Heart left ventricle (tissue), 16 donors: Measurements from ENCODE around the gene CCDC92. TPM values are rescaled to one million over a fixed set of nuclear protein-coding genes. Genes with fewer than 3 reads are reported as not detected.

Experiments used
- ATAC-seq, 4 donors: fragments of 200-7000 bp; cut with Tn5 transposase; one replicate each; pipeline ENCODE4 v1.9.1; 2020 to 2022; ENCODE audit warnings: moderate library complexity in 4 of 4, mild to moderate bottlenecking in 3 of 4, moderate number of reproducible peaks in 1 of 4
- DNase-seq, 5 donors: peaks; one replicate each; pipeline ENCODE4 v3.0.0-alpha.2; 2020
- H3K27ac ChIP-seq, 12 donors: fragments of 200-600 bp; sonication (generic) in 4 of 12; one replicate each; pipeline versions ENCODE4 v1.5.0 to v1.8.0; 2016 to 2022; ENCODE audit warnings: mild to moderate bottlenecking in 2 of 12
- H3K27me3 ChIP-seq, 9 donors: fragments of 200-600 bp; sonication (generic) in 2 of 9; one replicate each; pipeline versions ENCODE4 v1.5.1 to v1.8.0; 2016 to 2022; ENCODE audit warnings: mild to moderate bottlenecking in 3 of 9
- H3K36me3 ChIP-seq, 9 donors: fragments of 200-600 bp; sonication (generic) in 2 of 9; one replicate each; pipeline versions ENCODE4 v1.5.0 to v1.8.0; 2018 to 2022; ENCODE audit warnings: mild to moderate bottlenecking in 2 of 9
- H3K4me1 ChIP-seq, 12 donors: fragments of 200-600 bp; sonication (generic) in 4 of 12; one replicate each; pipeline versions ENCODE4 v1.5.0 to v1.8.0; 2016 to 2022; ENCODE audit warnings: mild to moderate bottlenecking in 3 of 12
- H3K4me3 ChIP-seq, 12 donors: fragments of 200-600 bp; sonication (generic) in 4 of 12; one replicate each; pipeline versions ENCODE4 v1.5.0 to v1.8.0; 2017 to 2022; ENCODE audit warnings: mild to moderate bottlenecking in 9 of 12, moderate library complexity in 4 of 12
- H3K9me3 ChIP-seq, 12 donors: fragments of 200-600 bp; sonication (generic) in 4 of 12; one replicate each; pipeline versions ENCODE4 v1.5.0 to v1.8.0; 2016 to 2022; ENCODE audit warnings: mild to moderate bottlenecking in 1 of 12
- POLR2A ChIP-seq, 2 donors: fragments of 450-650 bp; IDR thresholded peaks; one replicate each; pipeline ENCODE4 v1.6.1; 2017; ENCODE audit warnings: antibody characterized with exemption in 2 of 2, mild to moderate bottlenecking in 2 of 2, moderate library complexity in 2 of 2
- WGBS, 4 donors: extraction: QIAGEN DNeasy Blood & Tissue Kit in 2 of 4; methylation state at CpG; one replicate each; pipeline versions ENCODE4 v1.1.5 to v1.1.7; 2013 to 2018; 5-methylcytosine and 5-hydroxymethylcytosine counted together
- intact Hi-C, 10 donors: fragments of 100-400 bp; cut with DNase I; formaldehyde crosslinking; loops; one replicate each; pipeline versions ENCODE4 v1.11.1 to v1.14.2; 2022
- polyA plus RNA-seq, 2 donors: library from polyadenylated mRNA; stranded (reverse); fragments of 200-250 nt; gene quantifications; one replicate each; pipeline ENCODE4 v1.2.3, GENCODE V29; 2013
- total RNA-seq, 9 donors: library from RNA; depleted of rRNA in 2 of 9; stranded (reverse); fragments of >200 nt in 2 of 9; fragmentation: NEBNext Ultra II Directional in 3 of 9; extraction: Animal tissue kit (Norgen Biotek cat#: 25700) in 3 of 9; gene quantifications; one replicate each; pipeline versions ENCODE4 v1.1.0 to v1.2.4, GENCODE V29; 2016 to 2023
- TF ChIP-seq, protein P1 (sequence below), 12 donors: fragments of 200-600 bp; sonication (generic) in 4 of 12; IDR thresholded peaks; one replicate each; pipeline versions ENCODE4 v1.5.0 to v1.8.0; 2018 to 2022; ENCODE audit warnings: antibody characterized with exemption in 12 of 12, mild to moderate bottlenecking in 5 of 12
- donor health status: ischemic (EF 13 %, LVEDD 7.1; RV severe dilation, severe dysfunction).
- donor health status: healthy with polysubstance abuse.
- donor health status: DM: no; HTN: yes; CAD: no.
- donor health status: DM: no; HTN: no; CAD: no.
- donor health status: ischemic (EF 25% LVEDD 6.9; RV normal size, moderate dysfunction).
- donor health status: ischemic (EF 25% LVEDD 5.7; RV mildly dilated, moderate dysfunction).
- donor health status: healthy.
- donor health status: DM: yes; HTN: yes; CAD: no.
- donor health status: ischemic (EF 35%, LVEDD 5.7; RV mildly dilated, moderate dysfunction).
- donor health status: nonischemic (EF 11% LVEDD 7.7; RV severe dilation, severe dysfunction).
- donor health status: DM: yes; HTN: yes; CAD: no.
- donor health status: PGD.
- donor health status: ischemic (EF 29% LVEDD 5.4; RV normal size, mild dysfunction).
- donor health status: nonischemic (EF 23%, LVEDD 6.1; RV moderate dilation, normal function).

The CCDC92 gene
- total and polyA plus RNA-seq, 11 donors = 37.8 to 86.1 (median 58.1) TPM

DNA sequence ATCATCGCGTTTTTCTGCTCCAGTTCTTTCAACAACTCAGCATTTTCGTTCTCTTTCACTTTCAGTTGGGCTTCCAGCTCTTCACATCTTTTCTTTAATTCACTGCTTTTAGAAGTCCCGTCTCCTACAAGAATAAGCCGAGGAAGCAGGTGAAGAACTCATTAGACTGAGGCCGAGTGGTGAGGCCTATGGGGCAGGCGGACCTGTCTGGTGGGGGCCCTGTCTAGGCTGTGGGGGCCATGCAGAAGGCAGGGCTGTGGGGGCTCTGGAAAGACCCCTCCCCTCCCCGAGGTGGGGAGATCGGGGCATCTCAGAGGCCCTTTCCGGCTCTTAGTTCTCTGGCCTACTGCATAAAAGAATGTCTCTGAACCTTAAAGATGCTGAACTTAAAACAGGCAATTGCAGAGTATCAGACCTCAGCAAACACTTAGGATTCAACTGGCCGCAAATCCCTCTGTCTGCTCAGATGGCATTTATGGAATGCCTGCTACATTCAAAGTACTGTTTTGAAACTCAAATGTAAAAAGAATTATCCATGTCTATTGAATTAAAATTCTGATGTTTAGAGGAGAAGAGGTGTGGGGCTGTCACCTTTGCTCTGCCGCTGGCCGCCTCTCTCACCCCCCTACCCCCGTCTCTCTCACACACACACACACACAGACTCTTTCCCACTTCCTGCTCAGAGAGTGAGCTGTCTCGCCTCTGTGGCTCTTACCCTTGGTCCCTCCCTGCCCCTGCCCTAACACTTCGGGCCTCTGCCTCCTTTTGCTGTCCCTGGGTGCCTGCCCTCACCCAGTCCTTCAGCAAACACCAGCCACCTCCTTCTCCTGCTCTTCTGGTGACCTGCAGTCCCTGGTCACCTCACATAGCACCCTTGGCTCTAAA, 34.7 kb downstream of the CCDC92 start:
- intact Hi-C loops = no loop called here
- WGBS, 4 donors = 81 to 93% (median 87%) methylated on average over 16 of the region's 16 CpGs
- ATAC-seq (no peak), DNase-seq (no peak)
- peaks cover 0 to 72% (median 58%) of the 10 kb centered on the region in 9 donors for H3K36me3 ChIP-seq
- H3K27me3 ChIP-seq = no peaks in the 10 kb centered on the region
- H3K4me1 ChIP-seq = peaks cover 0 to 17% (median 0%) of the 10 kb centered on the region in 12 donors
- peak overlapping the region in 1 of 12 donors; percentile 64 for H3K27ac ChIP-seq
- H3K4me3 ChIP-seq = peak overlapping the region in 1 of 12 donors; percentile 37
- no peak for TF ChIP-seq POLR2A (IDR thresholded peaks at IDR 0.05)
- TF ChIP-seq, protein P1, sequence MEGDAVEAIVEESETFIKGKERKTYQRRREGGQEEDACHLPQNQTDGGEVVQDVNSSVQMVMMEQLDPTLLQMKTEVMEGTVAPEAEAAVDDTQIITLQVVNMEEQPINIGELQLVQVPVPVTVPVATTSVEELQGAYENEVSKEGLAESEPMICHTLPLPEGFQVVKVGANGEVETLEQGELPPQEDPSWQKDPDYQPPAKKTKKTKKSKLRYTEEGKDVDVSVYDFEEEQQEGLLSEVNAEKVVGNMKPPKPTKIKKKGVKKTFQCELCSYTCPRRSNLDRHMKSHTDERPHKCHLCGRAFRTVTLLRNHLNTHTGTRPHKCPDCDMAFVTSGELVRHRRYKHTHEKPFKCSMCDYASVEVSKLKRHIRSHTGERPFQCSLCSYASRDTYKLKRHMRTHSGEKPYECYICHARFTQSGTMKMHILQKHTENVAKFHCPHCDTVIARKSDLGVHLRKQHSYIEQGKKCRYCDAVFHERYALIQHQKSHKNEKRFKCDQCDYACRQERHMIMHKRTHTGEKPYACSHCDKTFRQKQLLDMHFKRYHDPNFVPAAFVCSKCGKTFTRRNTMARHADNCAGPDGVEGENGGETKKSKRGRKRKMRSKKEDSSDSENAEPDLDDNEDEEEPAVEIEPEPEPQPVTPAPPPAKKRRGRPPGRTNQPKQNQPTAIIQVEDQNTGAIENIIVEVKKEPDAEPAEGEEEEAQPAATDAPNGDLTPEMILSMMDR (IDR thresholded peaks at IDR 0.05) = no peak
- peaks cover 0 to 12% (median 0%) of the 10 kb centered on the region in 12 donors for H3K9me3 ChIP-seq

- Histone ChIP-seq H3K9me3 (peaks cover 0 to 9% (median 0%) of the 10 kb centered on the region in 12 donors), H3K36me3 (peaks cover 0 to 64% (median 50%) of the 10 kb centered on the region in 9 donors), H3K27me3 (no peaks in the 10 kb centered on the region), H3K27ac (peak overlapping the region in 1 of 12 donors; percentile 64), H3K4me1 (peaks cover 0 to 17% (median 0%) of the 10 kb centered on the region in 12 donors), H3K4me3 (no peak overlapping the region)
- ATAC-seq (no peak), DNase-seq (no peak)
- 94 to 98% (median 95%) methylated on average over 41 to 46 of the region's 46 CpGs for whole genome bisulfite sequencing, 4 donors
- intact Hi-C loops = no loop called here
- TF ChIP-seq, protein P1 (IDR thresholded peaks at IDR 0.05) = no peak
- no peak for TF ChIP-seq POLR2A (IDR thresholded peaks at IDR 0.05)
Measured at GRCh38 chr12:123936956-123937706, 35.5 kb downstream of the CCDC92 start.

GRCh38 chr12:123936471-123936870, 36.2 kb downstream of the CCDC92 start:
- no peak for ATAC-seq
- Histone ChIP-seq H3K27ac (no peak overlapping the region), H3K27me3 (no peaks in the 10 kb centered on the region), H3K36me3 (peaks cover 0 to 57% (median 43%) of the 10 kb centered on the region in 9 donors), H3K9me3 (peaks cover 0 to 2% (median 0%) of the 10 kb centered on the region in 12 donors), H3K4me3 (no peak overlapping the region), H3K4me1 (peaks cover 0 to 17% (median 0%) of the 10 kb centered on the region in 12 donors)
- TF ChIP-seq, protein P1 (IDR thresholded peaks at IDR 0.05) = no peak
- TF ChIP-seq POLR2A (IDR thresholded peaks at IDR 0.05) = no peak
- intact Hi-C loops = no loop called here
- DNase-seq = no peak
- WGBS, 4 donors = 91 to 96% (median 93%) methylated on average over 18 of the region's 18 CpGs

GRCh38 chr12:123935956-123936355, 36.7 kb downstream of the CCDC92 start:
- TF ChIP-seq, protein P1 (IDR thresholded peaks at IDR 0.05) = no peak
- no peak for TF ChIP-seq POLR2A (IDR thresholded peaks at IDR 0.05)
- intact Hi-C loops = no loop called here
- Histone ChIP-seq H3K4me3 (no peak overlapping the region), H3K9me3 (no peaks in the 10 kb centered on the region), H3K4me1 (peaks cover 0 to 17% (median 0%) of the 10 kb centered on the region in 12 donors), H3K27ac (no peak overlapping the region), H3K27me3 (no peaks in the 10 kb centered on the region), H3K36me3 (peaks cover 0 to 52% (median 38%) of the 10 kb centered on the region in 9 donors)
- ATAC-seq = no peak
- WGBS, 4 donors = 89 to 97% (median 93%) methylated on average over 7 of the region's 7 CpGs
- no peak for DNase-seq
